Naive thymus-derived CD8-positive, alpha-beta T cell (primary cell): ENCODE data around the gene PPM1L. TPM values are rescaled to one million over a fixed set of nuclear protein-coding genes. Genes with fewer than 3 reads are reported as not detected.

ENCODE experiments used
- ATAC-seq, 2 donors: fragments of 150-1000 bp; cut with Tn5 transposase in 1 of 2; sonication (Bioruptor Pico), chemical (Tn5 transposase) in 1 of 2; 1 replicate in 1 of 2; 2 replicates in 1 of 2; pipeline ENCODE4 v1.10.0; 2021; ENCODE audit warnings: mild to moderate bottlenecking in 2 of 2, moderate library complexity in 2 of 2
- POLR2A ChIA-PET: fragments of 350-600 bp; sonication (Branson Sonifier 250); formaldehyde crosslinking; loops from one replicate; lab custom pipeline; 2021; ENCODE audit warnings: antibody characterized with exemption; lab: Charles Lee
- DNase-seq, 10 donors: peaks; one replicate each; pipeline versions ENCODE4 v3.0.0 to v3.0.0-alpha.2; 2020 to 2022
- H3K27ac Mint-ChIP-seq, 10 donors: one replicate each; pipeline ENCODE4 v1.8.0; 2020 to 2022; ENCODE audit warnings: mild to moderate bottlenecking in 10 of 10, mixed read lengths in 10 of 10, moderate library complexity in 4 of 10, inconsistent platforms in 1 of 10
- H3K27me3 Mint-ChIP-seq, 5 donors: one replicate each; pipeline ENCODE4 v1.8.0; 2021 to 2022; ENCODE audit warnings: mixed read lengths in 5 of 5
- H3K36me3 Mint-ChIP-seq, 3 donors: one replicate each; pipeline ENCODE4 v1.8.0; 2020 to 2022; ENCODE audit warnings: mixed read lengths in 3 of 3, mild to moderate bottlenecking in 2 of 3, inconsistent platforms in 1 of 3
- H3K4me1 Mint-ChIP-seq, 4 donors: one replicate each; pipeline ENCODE4 v1.8.0; 2021 to 2022; ENCODE audit warnings: mixed read lengths in 4 of 4
- H3K4me3 Mint-ChIP-seq, 10 donors: one replicate each; pipeline ENCODE4 v1.8.0; 2020 to 2022; ENCODE audit warnings: mild to moderate bottlenecking in 10 of 10, mixed read lengths in 10 of 10, moderate library complexity in 6 of 10, inconsistent platforms in 1 of 10
- H3K9me3 Mint-ChIP-seq, 9 donors: one replicate each; pipeline ENCODE4 v1.8.0; 2020 to 2022; ENCODE audit warnings: mixed read lengths in 9 of 9, mild to moderate bottlenecking in 3 of 9, inconsistent platforms in 1 of 9, moderate library complexity in 1 of 9
- polyA plus RNA-seq, 3 donors: library from polyadenylated mRNA; unstranded; fragments of 300-500 nt; fragmentation: Illumina TruSeq; gene quantifications; one replicate each; pipeline ENCODE4 v1.2.3, GENCODE V29; 2021
- total RNA-seq, 8 experiments: library from RNA in 2 of 8; stranded (reverse) in 2 of 8; gene quantifications; one replicate each; pipeline ENCODE4 v1.2.3 and lab custom pipeline; 2021 to 2026

The PPM1L gene
- total and polyA plus RNA-seq, 5 experiments from 2014 or later: 0.46 to 5.9 (median 1.9) TPM

GRCh38 chr3:160879859-160880258, 123.8 kb downstream of the PPM1L start:
- Mint-ChIP-seq H3K36me3 (peaks cover 0 to 12% (median 6%) of the 10 kb centered on the region in 3 donors), H3K9me3 (peaks cover 0 to 17% (median 6%) of the 10 kb centered on the region in 9 donors), H3K4me3 (no peak overlapping the region), H3K4me1 (peaks cover 0 to 2% (median 0%) of the 10 kb centered on the region in 4 donors), H3K27me3 (peaks cover 0 to 9% (median 0%) of the 10 kb centered on the region in 5 donors), H3K27ac (no peak overlapping the region)
- no peak for DNase-seq
- POLR2A ChIA-PET: no interaction called here
- ATAC-seq: no peak

GRCh38 chr3:160883373-160883772, 127.3 kb downstream of the PPM1L start:
- ATAC-seq: no peak
- Mint-ChIP-seq H3K36me3 (peaks cover 0 to 17% (median 16%) of the 10 kb centered on the region in 3 donors), H3K9me3 (peaks cover 0 to 19% (median 15%) of the 10 kb centered on the region in 9 donors), H3K27me3 (peaks cover 0 to 1% (median 0%) of the 10 kb centered on the region in 5 donors), H3K4me1 (peaks cover 0 to 2% (median 0%) of the 10 kb centered on the region in 4 donors), H3K27ac (no peak overlapping the region), H3K4me3 (no peak overlapping the region)
- POLR2A ChIA-PET: no interaction called here
- no peak for DNase-seq

GRCh38 chr3:160885791-160886286, 129.8 kb downstream of the PPM1L start:
- DNase-seq (no peak), ATAC-seq (no peak)
- H3K27me3 Mint-ChIP-seq: no peaks in the 10 kb centered on the region
- H3K27ac Mint-ChIP-seq: no peak overlapping the region
- H3K4me1 Mint-ChIP-seq: no peaks in the 10 kb centered on the region
- POLR2A ChIA-PET: no interaction called here
- peaks cover 0 to 36% (median 20%) of the 10 kb centered on the region in 9 donors for H3K9me3 Mint-ChIP-seq
- H3K4me3 Mint-ChIP-seq: no peak overlapping the region
- H3K36me3 Mint-ChIP-seq: peaks cover 0 to 26% (median 21%) of the 10 kb centered on the region in 3 donors

GRCh38 chr3:160886421-160886820, 130.4 kb downstream of the PPM1L start:
- no peak overlapping the region for H3K4me3 Mint-ChIP-seq
- H3K27me3 Mint-ChIP-seq: no peaks in the 10 kb centered on the region
- no peak for ATAC-seq
- peaks cover 0 to 28% (median 21%) of the 10 kb centered on the region in 3 donors for H3K36me3 Mint-ChIP-seq
- peaks cover 0 to 37% (median 20%) of the 10 kb centered on the region in 9 donors for H3K9me3 Mint-ChIP-seq
- no peak for DNase-seq
- POLR2A ChIA-PET: no interaction called here
- no peak overlapping the region for H3K27ac Mint-ChIP-seq
- H3K4me1 Mint-ChIP-seq: no peaks in the 10 kb centered on the region

GRCh38 chr3:160893207-160893606, 137.2 kb downstream of the PPM1L start:
- ATAC-seq (no peak), DNase-seq (no peak)
- no peaks in the 10 kb centered on the region for H3K27me3 Mint-ChIP-seq
- H3K4me1 Mint-ChIP-seq: no peaks in the 10 kb centered on the region
- POLR2A ChIA-PET: no interaction called here
- peaks cover 0 to 12% (median 5%) of the 10 kb centered on the region in 3 donors for H3K36me3 Mint-ChIP-seq
- H3K9me3 Mint-ChIP-seq: peaks cover 0 to 20% (median 7%) of the 10 kb centered on the region in 9 donors
- H3K4me3 Mint-ChIP-seq: no peak overlapping the region
- no peak overlapping the region for H3K27ac Mint-ChIP-seq

GRCh38 chr3:160904691-160905090, 148.7 kb downstream of the PPM1L start:
- no peak overlapping the region for H3K4me3 Mint-ChIP-seq
- no peak overlapping the region for H3K27ac Mint-ChIP-seq
- DNase-seq (no peak), ATAC-seq (no peak)
- peaks cover 0 to 19% (median 0%) of the 10 kb centered on the region in 5 donors for H3K27me3 Mint-ChIP-seq
- H3K36me3 Mint-ChIP-seq: peaks cover 0 to 11% (median 8%) of the 10 kb centered on the region in 3 donors
- H3K4me1 Mint-ChIP-seq: no peaks in the 10 kb centered on the region
- POLR2A ChIA-PET: no interaction called here
- peaks cover 0 to 12% (median 8%) of the 10 kb centered on the region in 9 donors for H3K9me3 Mint-ChIP-seq

- DNase-seq: no peak
- POLR2A ChIA-PET: no interaction called here
- no peak for ATAC-seq
- H3K4me3 Mint-ChIP-seq: no peak overlapping the region
- peaks cover 0 to 23% (median 0%) of the 10 kb centered on the region in 5 donors for H3K27me3 Mint-ChIP-seq
- H3K4me1 Mint-ChIP-seq: no peaks in the 10 kb centered on the region
- no peak overlapping the region for H3K27ac Mint-ChIP-seq
- H3K36me3 Mint-ChIP-seq: peaks cover 0 to 11% (median 8%) of the 10 kb centered on the region in 3 donors
- peaks cover 0 to 12% (median 8%) of the 10 kb centered on the region in 9 donors for H3K9me3 Mint-ChIP-seq
Observed at GRCh38 chr3:160906646-160907045, 150.6 kb downstream of the PPM1L start.

GRCh38 chr3:160909917-160910316, 153.9 kb downstream of the PPM1L start:
- POLR2A ChIA-PET: no interaction called here
- Mint-ChIP-seq H3K4me3 (no peak overlapping the region), H3K36me3 (peaks cover 0 to 11% (median 8%) of the 10 kb centered on the region in 3 donors), H3K9me3 (peaks cover 0 to 15% (median 8%) of the 10 kb centered on the region in 9 donors), H3K27me3 (peaks cover 0 to 23% (median 0%) of the 10 kb centered on the region in 5 donors), H3K27ac (no peak overlapping the region), H3K4me1 (no peaks in the 10 kb centered on the region)
- ATAC-seq (no peak), DNase-seq (no peak)

- peaks cover 0 to 11% (median 6%) of the 10 kb centered on the region in 3 donors for H3K36me3 Mint-ChIP-seq
- peaks cover 0 to 11% (median 6%) of the 10 kb centered on the region in 9 donors for H3K9me3 Mint-ChIP-seq
- H3K4me3 Mint-ChIP-seq: no peak overlapping the region
- H3K4me1 Mint-ChIP-seq: no peaks in the 10 kb centered on the region
- no peak overlapping the region for H3K27ac Mint-ChIP-seq
- peaks cover 0 to 23% (median 0%) of the 10 kb centered on the region in 5 donors for H3K27me3 Mint-ChIP-seq
- no peak for ATAC-seq
- POLR2A ChIA-PET: no interaction called here
- DNase-seq: no peak
Observed at GRCh38 chr3:160911411-160911810, 155.4 kb downstream of the PPM1L start.

- no peaks in the 10 kb centered on the region for H3K4me1 Mint-ChIP-seq
- H3K27ac Mint-ChIP-seq: no peak overlapping the region
- H3K27me3 Mint-ChIP-seq: peaks cover 0 to 5% (median 0%) of the 10 kb centered on the region in 5 donors
- H3K36me3 Mint-ChIP-seq: no peaks in the 10 kb centered on the region
- POLR2A ChIA-PET: no interaction called here
- DNase-seq (no peak), ATAC-seq (no peak)
- H3K4me3 Mint-ChIP-seq: no peak overlapping the region
- peaks cover 0 to 4% (median 0%) of the 10 kb centered on the region in 9 donors for H3K9me3 Mint-ChIP-seq
Observed at GRCh38 chr3:160916472-160916871, 160.4 kb downstream of the PPM1L start.

- no peak for DNase-seq
- Mint-ChIP-seq H3K4me3 (no peak overlapping the region), H3K4me1 (no peaks in the 10 kb centered on the region), H3K36me3 (no peaks in the 10 kb centered on the region), H3K27ac (no peak overlapping the region), H3K9me3 (no peaks in the 10 kb centered on the region), H3K27me3 (no peaks in the 10 kb centered on the region)
- POLR2A ChIA-PET: no interaction called here
- ATAC-seq: no peak
Observed at GRCh38 chr3:160919942-160920341, 163.9 kb downstream of the PPM1L start.

- POLR2A ChIA-PET: no interaction called here
Observed at GRCh38 chr3:160921020-160921635, 165.1 kb downstream of the PPM1L start.

GRCh38 chr3:160924776-160925175, 168.7 kb downstream of the PPM1L start:
- Mint-ChIP-seq H3K27me3 (peaks cover 0 to 3% (median 0%) of the 10 kb centered on the region in 5 donors), H3K36me3 (no peaks in the 10 kb centered on the region), H3K9me3 (no peaks in the 10 kb centered on the region), H3K4me3 (no peak overlapping the region), H3K27ac (no peak overlapping the region), H3K4me1 (no peaks in the 10 kb centered on the region)
- no peak for DNase-seq
- ATAC-seq: no peak
- POLR2A ChIA-PET: no interaction called here

More at GRCh38 chr3:160921020-160921635, 165.1 kb downstream of the PPM1L start:
- no peaks in the 10 kb centered on the region for H3K9me3 Mint-ChIP-seq
- ATAC-seq (no peak), DNase-seq (no peak)
- no peaks in the 10 kb centered on the region for H3K27me3 Mint-ChIP-seq
- H3K4me1 Mint-ChIP-seq: no peaks in the 10 kb centered on the region
- H3K4me3 Mint-ChIP-seq: no peak overlapping the region
- no peaks in the 10 kb centered on the region for H3K36me3 Mint-ChIP-seq
- H3K27ac Mint-ChIP-seq: no peak overlapping the region
